Stimulated activated CD4-positive, alpha-beta T cell treated with anti-CD3 and anti-CD28 coated beads, TNF-alpha, amount 100 ng/mL, for 24 hours (primary cell): ENCODE results near the gene BCKDHB.
"Not testable (repeated sequence)": the region's sequence is repeated elsewhere in the genome, so short reads cannot be mapped to it uniquely, and the experiment has no call there.

Experiments used
- DNase-seq, 3 experiments: peaks; one replicate each; pipeline ENCODE4 v3.0.0-alpha.2; 2020; ENCODE audit warnings: low read depth in 3 of 3

The BCKDHB gene

GRCh38 chr6:80209430-80209829, 103.0 kb downstream of the BCKDHB start:
- no peak for DNase-seq

DNA sequence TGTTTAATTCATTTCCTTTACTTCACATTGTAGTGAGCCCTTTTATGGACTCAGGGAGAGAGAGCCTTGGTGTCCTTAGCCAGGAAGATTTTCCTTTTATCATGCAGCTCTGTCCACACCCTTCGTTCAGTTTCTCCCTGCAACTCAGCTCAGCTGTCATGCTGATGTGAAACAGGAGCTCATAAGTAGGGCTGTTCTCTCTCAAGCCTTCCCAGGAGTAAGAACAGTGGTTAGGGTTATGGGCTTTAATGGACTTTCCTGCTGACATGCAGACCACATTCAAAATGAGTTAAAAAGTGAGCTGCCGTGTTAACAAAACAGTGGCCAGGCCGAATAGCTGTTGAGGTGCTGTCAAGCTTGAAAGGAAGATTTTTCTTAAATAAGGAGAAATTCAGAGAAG, 104.1 kb downstream of the BCKDHB start:
- DNase-seq: no peak

GRCh38 chr6:80211286-80211685, 104.8 kb downstream of the BCKDHB start:
- no peak for DNase-seq

DNA sequence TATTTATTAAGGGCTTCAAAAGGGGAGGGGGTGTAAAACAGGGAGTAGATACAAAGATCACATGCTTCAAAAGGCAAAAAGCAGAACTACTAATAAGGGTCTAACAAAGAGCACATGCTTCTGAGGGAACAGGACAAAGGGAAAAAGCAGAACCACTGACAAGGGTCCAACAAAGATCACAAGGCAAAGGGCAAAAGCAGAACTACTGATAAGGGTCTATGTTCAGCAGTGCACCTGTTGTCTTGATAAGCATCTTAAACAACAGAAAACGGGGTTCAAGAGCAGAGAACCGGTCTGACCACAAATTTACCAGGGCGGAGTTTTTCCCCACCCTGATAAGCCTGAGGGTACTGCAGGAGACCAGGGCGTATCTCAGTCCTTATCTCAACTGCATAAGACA, 105.4 kb downstream of the BCKDHB start:
- DNase-seq: not testable (repeated sequence)

DNA sequence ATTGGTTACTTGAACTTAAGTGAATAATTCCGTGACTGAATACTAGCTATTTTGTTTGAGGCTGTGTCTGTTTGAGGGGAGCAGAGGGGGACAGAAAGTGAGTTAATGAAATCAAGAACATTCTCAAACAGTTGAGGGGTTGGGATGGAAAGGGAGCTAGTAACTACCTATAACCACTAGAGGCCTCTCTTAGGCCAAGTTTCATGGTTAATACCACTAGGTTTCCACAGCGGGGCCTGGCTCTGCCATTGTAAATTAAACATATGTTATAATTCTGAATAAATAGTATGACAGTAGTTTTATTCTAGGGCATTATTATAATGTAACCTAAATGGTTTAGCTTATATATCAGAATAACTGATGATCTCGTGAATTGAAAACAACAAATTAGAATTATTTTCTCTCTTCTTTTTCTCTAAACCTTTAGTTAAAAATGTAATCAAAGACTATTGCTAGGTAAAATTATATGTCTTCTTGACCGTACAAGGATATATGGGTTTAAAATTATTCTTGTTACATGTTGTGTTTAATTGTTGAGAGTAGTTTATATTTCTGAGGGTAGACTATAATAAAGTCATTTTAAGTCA, 108.1 kb downstream of the BCKDHB start:
- DNase-seq: no peak

DNA sequence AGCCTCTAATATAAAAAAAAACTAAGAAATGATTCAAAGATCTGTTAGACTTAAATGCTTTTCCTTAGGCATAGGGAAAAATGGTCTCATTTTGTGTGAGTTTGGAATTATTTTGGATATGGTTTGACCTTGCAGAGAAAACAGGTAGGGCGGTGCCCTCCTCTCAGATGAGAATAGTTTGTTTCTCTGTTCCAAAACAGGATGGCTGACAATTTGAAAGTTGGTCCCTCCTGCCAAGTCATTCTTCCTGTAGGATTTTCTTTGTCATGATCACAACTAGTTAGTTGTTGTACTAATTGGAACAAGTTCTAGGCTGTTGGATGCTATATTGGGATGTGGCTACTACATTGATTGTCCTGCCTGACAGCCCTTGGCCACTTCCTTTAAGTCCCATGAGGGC, 108.6 kb downstream of the BCKDHB start:
- no peak for DNase-seq

DNA sequence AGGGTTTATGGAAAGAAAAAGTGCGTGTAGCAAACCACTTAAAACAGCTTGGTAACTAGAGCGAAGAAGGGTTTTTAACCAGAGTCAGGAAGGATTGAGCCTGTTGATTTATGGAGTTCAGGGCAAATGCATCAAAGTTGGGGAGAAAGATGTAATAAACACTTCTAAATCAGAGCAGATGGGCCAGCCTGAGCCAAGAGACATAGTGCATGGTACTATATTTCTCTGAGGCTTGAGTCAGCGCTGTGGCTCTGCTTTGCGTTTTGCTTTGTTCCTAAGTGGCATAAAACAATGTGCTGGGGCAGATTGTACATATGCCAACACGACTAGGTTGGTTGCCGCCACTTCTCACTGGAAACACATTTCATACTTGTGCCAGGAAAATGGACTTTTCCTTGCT, 111.3 kb downstream of the BCKDHB start:
- no peak for DNase-seq

- no peak for DNase-seq
Measured at GRCh38 chr6:80223743-80224212, 117.3 kb downstream of the BCKDHB start.

GRCh38 chr6:80226151-80226550, 119.7 kb downstream of the BCKDHB start:
- no peak for DNase-seq

DNA sequence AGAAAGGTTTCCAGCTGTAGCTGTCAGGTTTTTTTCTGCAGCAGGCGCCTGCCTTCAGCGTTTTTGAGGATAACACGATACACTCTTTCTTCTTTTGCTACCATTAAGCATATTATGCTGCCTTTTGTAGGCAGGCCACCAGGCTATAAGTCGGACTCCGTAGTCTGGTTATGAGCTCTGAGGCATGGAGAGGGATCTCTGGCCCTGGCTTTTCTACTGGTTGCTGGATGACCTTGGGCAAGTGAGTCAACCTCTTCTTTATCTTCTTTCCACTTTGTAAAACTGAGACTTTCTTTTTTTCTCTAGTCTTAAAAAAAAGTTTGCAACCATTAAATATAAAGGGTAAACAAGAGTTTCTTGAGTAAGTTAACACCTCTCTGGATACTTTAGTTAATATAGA, 120.2 kb downstream of the BCKDHB start:
- no peak for DNase-seq

- no peak for DNase-seq
Measured at GRCh38 chr6:80227545-80228105, 121.2 kb downstream of the BCKDHB start.

DNA sequence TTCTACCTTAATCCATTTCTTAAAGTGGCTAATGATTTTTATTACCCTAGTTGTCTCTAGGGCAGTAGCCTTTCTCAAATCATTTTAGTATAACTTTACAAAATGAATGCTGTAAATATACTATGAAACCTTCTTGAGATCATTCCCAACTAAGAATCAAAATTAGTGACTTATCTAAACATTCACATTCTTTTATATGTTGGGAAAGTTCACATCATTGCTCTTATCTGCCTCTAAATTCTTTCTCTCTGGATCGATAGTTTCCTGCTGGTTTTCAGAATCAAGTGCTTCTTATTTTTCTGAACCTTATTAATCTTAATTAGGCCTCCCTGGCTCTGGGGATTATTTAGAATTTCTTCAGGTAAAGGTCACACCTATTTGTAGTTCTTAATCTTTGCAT, 126.8 kb downstream of the BCKDHB start:
- DNase-seq: no peak

- no peak for DNase-seq
Measured at GRCh38 chr6:80233958-80234357, 127.5 kb downstream of the BCKDHB start.

GRCh38 chr6:80234401-80234800, 127.9 kb downstream of the BCKDHB start:
- no peak for DNase-seq

DNA sequence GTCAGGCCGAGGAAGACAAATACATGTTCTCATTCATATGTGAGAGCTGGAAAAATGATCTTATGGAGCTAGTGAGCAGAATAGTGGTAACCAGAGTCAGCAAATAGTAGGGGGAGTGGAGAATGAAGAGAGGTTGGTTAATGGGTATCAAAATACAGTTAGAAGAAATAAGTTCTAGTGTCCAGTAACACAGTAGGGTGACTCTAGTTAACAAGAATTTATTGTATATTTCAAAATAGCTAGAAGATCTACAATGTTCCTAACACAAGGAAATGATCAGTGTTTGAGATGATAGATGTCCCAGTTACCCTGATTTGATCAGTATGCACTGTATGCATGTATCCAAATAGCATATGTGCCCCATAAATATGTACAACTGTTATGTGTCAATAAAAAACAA, 128.4 kb downstream of the BCKDHB start:
- DNase-seq: no peak

DNA sequence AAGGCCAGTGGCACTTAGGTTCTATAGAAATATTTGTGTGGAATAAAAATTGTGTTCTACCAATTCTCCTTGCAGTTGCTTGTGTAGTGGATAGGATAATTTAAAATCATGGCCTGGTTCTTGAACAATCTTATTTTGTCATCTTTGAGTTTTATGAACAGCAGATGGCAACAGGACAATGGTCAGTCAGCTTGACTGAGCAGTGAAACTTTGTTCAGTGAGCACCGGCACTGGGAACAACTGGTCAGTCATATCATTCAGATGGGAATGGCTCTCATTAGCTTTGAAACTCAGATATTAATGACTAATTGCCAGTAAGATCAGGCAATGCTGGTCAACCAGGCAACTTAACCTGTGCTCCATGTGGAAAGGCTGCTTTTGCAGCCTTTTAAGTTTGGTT, 129.2 kb downstream of the BCKDHB start:
- DNase-seq: no peak

DNA sequence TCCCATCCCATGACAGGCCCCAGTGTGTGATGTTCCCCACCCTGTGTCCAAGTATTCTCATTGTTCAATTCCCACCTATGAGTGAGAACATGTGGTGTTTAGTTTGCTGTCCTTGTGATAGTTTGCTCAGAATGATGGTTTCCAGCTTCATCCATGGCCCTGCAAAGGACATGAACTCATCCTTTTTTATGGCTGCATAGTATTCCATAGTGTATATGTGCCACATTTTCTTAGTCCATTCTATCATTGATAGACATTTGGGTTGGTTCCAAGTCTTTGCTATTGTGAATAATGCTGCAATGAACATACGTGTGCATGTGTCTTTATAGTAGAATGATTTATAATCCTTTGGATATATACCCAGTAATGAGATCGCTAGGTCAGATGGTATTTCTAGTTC, 132.3 kb downstream of the BCKDHB start:
- not testable (repeated sequence) for DNase-seq

- no peak for DNase-seq
Measured at GRCh38 chr6:80245043-80245442, 138.6 kb downstream of the BCKDHB start.

- DNase-seq: no peak
Measured at GRCh38 chr6:80249897-80250296, 143.4 kb downstream of the BCKDHB start.

GRCh38 chr6:80250391-80250997, 144.0 kb downstream of the BCKDHB start:
- no peak for DNase-seq

GRCh38 chr6:80251321-80251720, 144.8 kb downstream of the BCKDHB start:
- DNase-seq: no peak

DNA sequence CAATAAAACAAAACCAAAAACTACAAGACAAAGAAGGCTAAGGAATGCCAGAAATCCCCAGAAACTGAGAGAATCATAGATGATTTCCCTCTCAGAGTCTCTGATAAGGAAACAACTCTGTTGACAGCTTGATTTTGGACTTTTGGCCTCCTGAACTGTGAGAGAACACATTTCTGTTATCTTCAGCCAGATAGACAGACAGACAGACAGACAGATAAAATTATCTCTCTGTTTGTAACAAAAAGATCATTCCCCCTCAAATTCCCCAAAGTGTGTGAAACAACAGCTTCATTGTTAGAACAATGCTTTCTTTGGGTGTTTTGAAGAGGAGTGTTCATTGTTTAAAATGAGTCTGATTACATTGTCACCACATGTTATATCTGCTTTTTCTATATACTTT, 148.2 kb downstream of the BCKDHB start:
- DNase-seq: no peak

- DNase-seq: no peak
Measured at GRCh38 chr6:80256691-80257090, 150.2 kb downstream of the BCKDHB start.

GRCh38 chr6:80259118-80259517, 152.6 kb downstream of the BCKDHB start:
- no peak for DNase-seq
